GDM1 (cell line): Measurements from ENCODE around the gene HOXA13.

Experiments
- DNase-seq: peaks from one replicate; lab custom pipeline; 2025; lab: John Stamatoyannopoulos, UW

Gene HOXA13

GRCh38 chr7:27192546-27193334 is 7.2 kb downstream of the HOXA13 start:
- no peak for DNase-seq

GRCh38 chr7:27191833-27192545 is 7.9 kb downstream of the HOXA13 start:
- no peak for DNase-seq

- no peak for DNase-seq
Measured at GRCh38 chr7:27191161-27191731, 8.6 kb downstream of the HOXA13 start.

- no peak for DNase-seq
Measured at GRCh38 chr7:27189997-27190748, 9.7 kb downstream of the HOXA13 start.

- no peak for DNase-seq
Measured at GRCh38 chr7:27189295-27189996, 10.4 kb downstream of the HOXA13 start.

- peak; percentile 47 for DNase-seq
Measured at GRCh38 chr7:27188386-27189294, 11.3 kb downstream of the HOXA13 start.

GRCh38 chr7:27187475-27188385 is 12.2 kb downstream of the HOXA13 start:
- no peak for DNase-seq

GRCh38 chr7:27186668-27187474 is 13.0 kb downstream of the HOXA13 start:
- DNase-seq: no peak

GRCh38 chr7:27185854-27186667 is 13.8 kb downstream of the HOXA13 start:
- no peak for DNase-seq

GRCh38 chr7:27185013-27185853 is 14.7 kb downstream of the HOXA13 start, which contains the start of gene HOXA11:
Gene HOXA11 (minus strand): TSS chr7:27185232. CDS start chr7:27185144, 88 bp downstream.
- no peak for DNase-seq

GRCh38 chr7:27184337-27185012 is 15.4 kb downstream of the HOXA13 start:
- DNase-seq: no peak

- DNase-seq: no peak
Measured at GRCh38 chr7:27183682-27184336, 16.1 kb downstream of the HOXA13 start.

GRCh38 chr7:27182861-27183681 is 16.8 kb downstream of the HOXA13 start:
- no peak for DNase-seq

GRCh38 chr7:27182285-27182841 is 17.5 kb downstream of the HOXA13 start:
- no peak for DNase-seq
